GM23338 (cell line): Measurements from ENCODE around the gene OPRD1. TPM values are rescaled to one million over a fixed set of nuclear protein-coding genes. Genes with fewer than 3 reads are reported as not detected.

Source experiments
- ATAC-seq: fragments of 200-7000 bp; cut with Tn5 transposase; 3 replicates; pipeline ENCODE4 v1.9.1; 2020
- DNase-seq: peaks from one replicate; pipeline ENCODE4 v3.0.0-alpha.2; 2015; ENCODE audit warnings: low spot score
- H2AFZ ChIP-seq: fragments of 200-600 bp; sonication (generic); 2 replicates; pipeline ENCODE4 v1.8.0; 2016; ENCODE audit warnings: antibody characterized with exemption, mild to moderate bottlenecking, moderate library complexity
- H3F3A ChIP-seq: fragments of 200-600 bp; sonication (generic); replicated peaks from 2 replicates; pipeline ENCODE4 v1.8.0; 2017; ENCODE audit warnings: antibody characterized with exemption, mixed run types, low read depth
- H3K27ac ChIP-seq: fragments of 200-600 bp; sonication (generic); 2 replicates; pipeline ENCODE4 v1.6.1; 2016; ENCODE audit warnings: low read depth
- H3K27me3 ChIP-seq: fragments of 200-600 bp; sonication (generic); 2 replicates; pipeline ENCODE4 v1.8.0; 2016; ENCODE audit warnings: mild to moderate bottlenecking, mixed run types, moderate library complexity; ENCODE audit not compliant: insufficient read depth
- H3K36me3 ChIP-seq: fragments of 200-600 bp; sonication (generic); 2 replicates; pipeline ENCODE4 v1.8.0; 2016; ENCODE audit warnings: mild to moderate bottlenecking; ENCODE audit not compliant: insufficient read depth
- H3K4me1 ChIP-seq: fragments of 200-600 bp; sonication (generic); 2 replicates; pipeline ENCODE4 v1.8.0; 2016; ENCODE audit warnings: mild to moderate bottlenecking, moderate library complexity; ENCODE audit not compliant: insufficient read depth
- H3K4me2 ChIP-seq: fragments of 200-600 bp; sonication (generic); 2 replicates; pipeline ENCODE4 v1.7.1; 2017; ENCODE audit warnings: mixed run types
- H3K4me3 ChIP-seq: fragments of 200-600 bp; sonication (generic); 2 replicates; pipeline ENCODE4 v1.6.1; 2016; ENCODE audit warnings: mixed run types
- H3K79me2 ChIP-seq: fragments of 200-600 bp; sonication (generic); replicated peaks from 2 replicates; pipeline ENCODE4 v1.8.0; 2017; ENCODE audit warnings: mild to moderate bottlenecking; ENCODE audit not compliant: insufficient read depth
- H3K9me2 ChIP-seq: fragments of 200-600 bp; sonication (generic); 2 replicates; pipeline ENCODE4 v1.8.0; 2017; ENCODE audit not compliant: insufficient read depth
- H4K20me1 ChIP-seq: fragments of 200-600 bp; sonication (generic); replicated peaks from 2 replicates; pipeline ENCODE4 v1.8.0; 2017; ENCODE audit warnings: mild to moderate bottlenecking; ENCODE audit not compliant: insufficient read depth
- H3K27ac Mint-ChIP-seq: 2 replicates; pipeline ENCODE4 v1.8.0; 2020; ENCODE audit warnings: inconsistent platforms, mild to moderate bottlenecking, moderate library complexity, mixed read lengths
- H3K27me3 Mint-ChIP-seq: 3 replicates; pipeline ENCODE4 v1.8.0; 2022; ENCODE audit warnings: low read depth, mild to moderate bottlenecking, moderate library complexity, mixed read lengths, inconsistent platforms; ENCODE audit not compliant: insufficient read depth, poor library complexity
- H3K36me3 Mint-ChIP-seq: 3 replicates; pipeline ENCODE4 v1.8.0; 2021; ENCODE audit warnings: low read depth, mild to moderate bottlenecking, inconsistent platforms, moderate library complexity, mixed read lengths
- H3K4me1 Mint-ChIP-seq: 3 replicates; pipeline ENCODE4 v1.8.0; 2020; ENCODE audit warnings: mild to moderate bottlenecking, inconsistent platforms, mixed read lengths
- H3K4me3 Mint-ChIP-seq: 3 replicates; pipeline ENCODE4 v1.8.0; 2021; ENCODE audit warnings: moderate library complexity, mild to moderate bottlenecking, inconsistent platforms, mixed read lengths
- H3K9me3 Mint-ChIP-seq: 3 replicates; pipeline ENCODE4 v1.8.0; 2020; ENCODE audit warnings: moderate library complexity, mild to moderate bottlenecking, inconsistent platforms, mixed read lengths
- CREB1 ChIP-seq: fragments of 250-450 bp; sonication (Bioruptor Pico); IDR thresholded peaks from 2 replicates; pipeline ENCODE4 v1.5.0; 2020; ENCODE audit warnings: low read depth, mild to moderate bottlenecking, moderate library complexity
- EZH2 ChIP-seq: fragments of 200-600 bp; sonication (generic); IDR thresholded peaks from one replicate; pipeline ENCODE4 v1.8.0; 2017; ENCODE audit warnings: antibody characterized with exemption, mild to moderate bottlenecking, low read depth; ENCODE audit not compliant: unreplicated experiment
- JUNB ChIP-seq: IDR thresholded peaks from one replicate; pipeline ENCODE4 v1.6.1; 2016; ENCODE audit warnings: antibody characterized with exemption; ENCODE audit not compliant: unreplicated experiment
- REST ChIP-seq: IDR thresholded peaks from one replicate; pipeline ENCODE4 v1.6.1; 2018; ENCODE audit warnings: antibody characterized with exemption; ENCODE audit not compliant: unreplicated experiment
- STAT1 ChIP-seq: IDR thresholded peaks from one replicate; pipeline ENCODE4 v1.6.1; 2016; ENCODE audit warnings: antibody characterized with exemption; ENCODE audit not compliant: unreplicated experiment
- ZNF331 ChIP-seq: fragments of 250-450 bp; sonication (Bioruptor Pico); IDR thresholded peaks from 2 replicates; pipeline ENCODE4 v1.5.0; 2020; ENCODE audit warnings: low read depth, mild to moderate bottlenecking, moderate library complexity
- ZNF462 ChIP-seq: fragments of 250-450 bp; sonication (Bioruptor Pico); IDR thresholded peaks from 2 replicates; pipeline ENCODE4 v1.5.0; 2020; ENCODE audit warnings: mild to moderate bottlenecking, moderate library complexity
- polyA plus RNA-seq: library from polyadenylated mRNA; unstranded; fragments of >200 nt; fragmentation: Nextera tagmentation; extraction: Ambion mirVana; gene quantifications from 2 replicates; pipeline ENCODE4 v1.2.1, GENCODE V29; 2016
- total RNA-seq: library from RNA; depleted of rRNA; stranded (reverse); fragments of >200 nt; shearing (Covaris generic); gene quantifications from 2 replicates; pipeline ENCODE4 v1.2.3, GENCODE V29; 2014
- TF ChIP-seq, protein P1 (sequence below), 2 experiments: fragments of 200-600 bp in 1 of 2; sonication (generic) in 1 of 2; conservative IDR thresholded peaks; 2 replicates each; pipeline versions ENCODE4 v1.5.1 to v1.6.1; 2016 to 2017; ENCODE audit warnings: antibody characterized with exemption in 2 of 2, low read depth in 2 of 2, mild to moderate bottlenecking in 2 of 2, moderate library complexity in 1 of 2

The OPRD1 gene
- total and polyA plus RNA-seq, 2 experiments from 2014 or later = 0.55 to 2.3 TPM

DNA sequence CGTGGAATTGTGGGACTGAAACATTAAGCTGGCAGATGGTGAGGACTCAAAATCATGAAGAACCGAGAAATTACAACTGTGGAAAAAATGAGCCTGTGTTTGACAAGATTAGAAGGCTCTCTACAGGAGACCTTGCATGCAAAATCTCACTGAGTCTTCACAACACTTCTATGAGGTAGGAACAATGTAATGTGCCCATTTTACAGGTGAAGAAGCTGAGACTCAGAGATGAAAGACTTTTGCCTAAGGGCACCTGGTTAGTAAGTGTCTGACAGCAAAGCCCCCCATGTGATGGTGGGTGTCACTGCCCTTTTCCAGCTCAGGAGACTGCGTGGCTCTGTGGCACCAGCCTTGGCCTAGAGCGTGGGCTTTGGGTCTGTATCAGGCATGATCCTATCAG, 21.0 kb downstream of the OPRD1 start (continued):
- no peak for TF ChIP-seq REST
- TF ChIP-seq CREB1 (CRISPR knock-in tag) = no peak
- TF ChIP-seq STAT1 = no peak
- TF ChIP-seq ZNF331 (CRISPR knock-in tag) = no peak
- TF ChIP-seq, protein P1, sequence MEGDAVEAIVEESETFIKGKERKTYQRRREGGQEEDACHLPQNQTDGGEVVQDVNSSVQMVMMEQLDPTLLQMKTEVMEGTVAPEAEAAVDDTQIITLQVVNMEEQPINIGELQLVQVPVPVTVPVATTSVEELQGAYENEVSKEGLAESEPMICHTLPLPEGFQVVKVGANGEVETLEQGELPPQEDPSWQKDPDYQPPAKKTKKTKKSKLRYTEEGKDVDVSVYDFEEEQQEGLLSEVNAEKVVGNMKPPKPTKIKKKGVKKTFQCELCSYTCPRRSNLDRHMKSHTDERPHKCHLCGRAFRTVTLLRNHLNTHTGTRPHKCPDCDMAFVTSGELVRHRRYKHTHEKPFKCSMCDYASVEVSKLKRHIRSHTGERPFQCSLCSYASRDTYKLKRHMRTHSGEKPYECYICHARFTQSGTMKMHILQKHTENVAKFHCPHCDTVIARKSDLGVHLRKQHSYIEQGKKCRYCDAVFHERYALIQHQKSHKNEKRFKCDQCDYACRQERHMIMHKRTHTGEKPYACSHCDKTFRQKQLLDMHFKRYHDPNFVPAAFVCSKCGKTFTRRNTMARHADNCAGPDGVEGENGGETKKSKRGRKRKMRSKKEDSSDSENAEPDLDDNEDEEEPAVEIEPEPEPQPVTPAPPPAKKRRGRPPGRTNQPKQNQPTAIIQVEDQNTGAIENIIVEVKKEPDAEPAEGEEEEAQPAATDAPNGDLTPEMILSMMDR (conservative IDR thresholded peaks at IDR 0.05; ENCODE audit: low read depth in 2 of 2) = no peak

DNA sequence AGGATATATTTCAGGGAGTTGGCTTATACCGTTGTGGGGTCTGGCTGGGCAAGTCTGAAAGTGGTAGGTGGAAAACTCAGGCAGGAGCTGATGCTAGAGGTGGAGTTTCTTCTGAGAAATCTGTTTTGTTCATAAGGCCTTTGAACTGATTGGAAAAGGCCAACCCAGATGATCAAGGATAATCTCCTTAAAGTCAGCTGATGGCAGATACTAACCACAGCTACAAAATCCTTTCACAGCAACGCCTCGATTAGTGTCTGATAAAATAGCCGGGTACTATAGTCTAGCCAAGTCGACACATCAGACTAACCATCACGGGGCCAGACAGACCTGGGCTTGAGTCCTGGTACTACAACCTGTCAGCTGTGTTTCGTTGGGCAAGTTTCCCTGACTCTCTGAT, 21.4 kb downstream of the OPRD1 start:
- H3K27me3 ChIP-seq = no peaks in the 10 kb centered on the region
- no peaks in the 10 kb centered on the region for H3F3A ChIP-seq
- no peak overlapping the region for H3K4me2 ChIP-seq
- no peaks in the 10 kb centered on the region for H3K9me2 ChIP-seq
- Mint-ChIP-seq H3K27ac (no peak overlapping the region), H3K4me3 (no peak overlapping the region), H3K4me1 (peaks cover under 1% of the 10 kb centered on the region; the same call in 1 of the 3 replicates), H3K9me3 (no peaks in the 10 kb centered on the region), H3K27me3 (peaks cover 10% of the 10 kb centered on the region), H3K36me3 (no peaks in the 10 kb centered on the region)
- H2AFZ ChIP-seq = no peak overlapping the region
- no peaks in the 10 kb centered on the region for H4K20me1 ChIP-seq
- H3K4me3 ChIP-seq = no peak overlapping the region
- H3K4me1 ChIP-seq = 0 out of 2 replicates have a peak, but pooled peaks cover under 1% of the 10 kb centered on the region
- no peak overlapping the region for H3K27ac ChIP-seq
- no peak for ATAC-seq
- no peaks in the 10 kb centered on the region for H3K79me2 ChIP-seq
- H3K36me3 ChIP-seq = no peaks in the 10 kb centered on the region
- DNase-seq = no peak
- TF ChIP-seq CREB1 (CRISPR knock-in tag) (no peak), STAT1 (no peak), ZNF331 (CRISPR knock-in tag) (no peak), JUNB (no peak), EZH2 (no peak), ZNF462 (CRISPR knock-in tag) (no peak)
- TF ChIP-seq, protein P1 (conservative IDR thresholded peaks at IDR 0.05; ENCODE audit: low read depth in 2 of 2) = no peak
